GM20000 (cell line): ENCODE data around the gene SET.

Source experiments
- DNase-seq: peaks from one replicate; pipeline ENCODE4 v3.0.0; 2012; ENCODE audit warnings: low spot score
- TF ChIP-seq, protein P1 (sequence below): IDR thresholded peaks from 2 replicates; pipeline ENCODE4 v1.5.1; 2012; ENCODE audit warnings: mild to moderate bottlenecking, control low read depth; ENCODE audit errors: extremely low read depth, missing control alignments

The SET gene

DNA sequence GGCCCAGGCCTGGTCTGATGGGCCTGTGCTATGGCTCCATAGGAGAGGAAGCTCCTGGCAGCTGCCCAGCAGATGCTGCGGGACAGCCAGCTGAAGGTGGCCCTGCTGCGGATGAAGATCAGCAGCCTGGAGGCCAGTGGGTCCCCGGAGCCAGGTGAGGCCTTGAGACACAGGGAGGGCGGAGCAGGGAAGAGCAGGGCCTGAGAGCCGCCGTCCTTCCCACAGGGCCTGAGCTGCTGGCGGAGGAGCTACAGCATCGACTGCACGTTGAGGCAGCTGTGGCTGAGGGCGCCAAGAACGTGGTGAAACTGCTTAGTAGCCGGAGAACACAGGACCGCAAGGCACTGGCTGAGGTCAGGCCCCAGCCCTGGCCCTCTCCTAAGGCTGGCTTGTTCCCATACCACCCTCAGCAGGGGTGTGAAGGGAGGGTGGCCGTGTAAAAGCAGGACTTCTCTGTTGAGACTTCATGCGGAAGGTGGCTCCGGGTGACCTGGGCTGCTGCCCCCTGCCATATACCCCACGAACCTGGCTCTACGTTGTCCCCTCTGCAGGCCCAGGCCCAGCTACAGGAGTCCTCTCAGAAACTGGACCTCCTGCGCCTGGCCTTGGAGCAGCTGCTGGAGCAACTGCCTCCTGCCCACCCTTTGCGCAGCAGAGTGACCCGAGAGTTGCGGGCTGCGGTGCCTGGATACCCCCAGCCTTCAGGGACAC lies 17.8 kb downstream of the SET start:
- no peak for DNase-seq
- TF ChIP-seq, protein P1, sequence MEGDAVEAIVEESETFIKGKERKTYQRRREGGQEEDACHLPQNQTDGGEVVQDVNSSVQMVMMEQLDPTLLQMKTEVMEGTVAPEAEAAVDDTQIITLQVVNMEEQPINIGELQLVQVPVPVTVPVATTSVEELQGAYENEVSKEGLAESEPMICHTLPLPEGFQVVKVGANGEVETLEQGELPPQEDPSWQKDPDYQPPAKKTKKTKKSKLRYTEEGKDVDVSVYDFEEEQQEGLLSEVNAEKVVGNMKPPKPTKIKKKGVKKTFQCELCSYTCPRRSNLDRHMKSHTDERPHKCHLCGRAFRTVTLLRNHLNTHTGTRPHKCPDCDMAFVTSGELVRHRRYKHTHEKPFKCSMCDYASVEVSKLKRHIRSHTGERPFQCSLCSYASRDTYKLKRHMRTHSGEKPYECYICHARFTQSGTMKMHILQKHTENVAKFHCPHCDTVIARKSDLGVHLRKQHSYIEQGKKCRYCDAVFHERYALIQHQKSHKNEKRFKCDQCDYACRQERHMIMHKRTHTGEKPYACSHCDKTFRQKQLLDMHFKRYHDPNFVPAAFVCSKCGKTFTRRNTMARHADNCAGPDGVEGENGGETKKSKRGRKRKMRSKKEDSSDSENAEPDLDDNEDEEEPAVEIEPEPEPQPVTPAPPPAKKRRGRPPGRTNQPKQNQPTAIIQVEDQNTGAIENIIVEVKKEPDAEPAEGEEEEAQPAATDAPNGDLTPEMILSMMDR = no peak

DNA sequence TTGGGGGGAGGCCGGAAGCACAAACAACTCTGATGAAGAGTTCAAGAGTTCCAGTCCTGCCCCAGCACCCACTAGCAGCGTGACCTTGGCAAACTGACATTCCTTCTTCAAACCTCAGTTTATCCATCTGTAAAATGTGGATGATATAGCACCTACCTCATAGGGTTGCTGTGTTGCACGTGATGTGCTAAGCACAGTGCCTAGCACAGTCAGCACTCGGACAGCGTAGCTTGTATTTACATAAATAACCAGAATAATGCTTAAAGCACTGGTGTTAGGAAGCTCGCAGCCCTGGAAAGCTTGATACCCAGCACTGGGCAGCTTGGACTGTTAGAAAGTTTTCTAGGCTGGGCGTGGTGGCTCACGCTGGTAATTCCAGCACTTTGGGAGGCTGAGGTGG lies 18.4 kb downstream of the SET start:
- DNase-seq = no peak
- TF ChIP-seq, protein P1 = no peak

DNA sequence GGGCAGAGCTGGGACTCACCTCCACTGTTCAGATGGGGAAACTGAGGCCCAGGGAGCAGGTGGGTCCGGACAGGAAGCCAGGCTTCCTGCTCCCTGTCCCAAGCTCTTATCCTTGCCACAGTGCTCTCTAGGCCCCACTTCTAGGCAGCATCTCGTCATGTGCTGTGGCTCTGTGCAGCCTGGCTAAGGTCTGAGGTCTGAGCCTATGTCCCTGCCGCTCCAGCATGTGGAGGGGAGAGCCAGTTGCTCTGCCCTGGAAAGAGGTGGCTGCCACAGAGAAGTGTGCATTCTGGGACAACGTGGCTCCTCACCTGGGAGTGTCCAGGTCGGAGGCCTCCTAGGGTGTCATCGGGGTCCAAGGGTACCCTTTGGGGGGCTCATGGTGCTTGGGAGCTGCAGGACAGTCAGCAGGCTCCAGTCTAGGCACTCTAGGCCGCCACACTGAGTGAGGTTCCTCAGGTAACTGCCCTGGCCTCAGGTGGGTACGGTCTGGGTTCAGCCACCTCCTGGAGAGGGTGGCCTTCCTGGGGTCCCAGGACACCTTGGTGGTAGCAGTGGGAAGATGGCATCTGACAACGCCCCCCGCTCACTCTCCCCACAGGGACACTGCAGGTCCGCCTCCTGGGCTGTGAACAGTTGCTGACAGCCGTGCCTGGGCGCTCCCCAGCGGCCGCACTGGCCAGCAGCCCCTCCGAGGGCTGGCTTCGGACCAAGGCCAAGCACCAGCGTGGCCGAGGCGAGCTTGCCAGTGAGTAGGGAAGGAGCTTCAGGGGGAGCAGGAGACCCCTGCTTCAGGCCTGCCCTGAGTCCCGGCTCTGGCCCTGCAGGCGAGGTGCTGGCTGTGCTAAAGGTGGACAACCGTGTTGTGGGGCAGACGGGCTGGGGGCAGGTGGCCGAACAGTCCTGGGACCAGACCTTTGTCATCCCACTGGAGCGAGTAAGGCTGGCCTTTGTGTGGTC lies 23.7 kb downstream of the SET start:
- TF ChIP-seq, protein P1 = no peak
- DNase-seq = no peak

DNA sequence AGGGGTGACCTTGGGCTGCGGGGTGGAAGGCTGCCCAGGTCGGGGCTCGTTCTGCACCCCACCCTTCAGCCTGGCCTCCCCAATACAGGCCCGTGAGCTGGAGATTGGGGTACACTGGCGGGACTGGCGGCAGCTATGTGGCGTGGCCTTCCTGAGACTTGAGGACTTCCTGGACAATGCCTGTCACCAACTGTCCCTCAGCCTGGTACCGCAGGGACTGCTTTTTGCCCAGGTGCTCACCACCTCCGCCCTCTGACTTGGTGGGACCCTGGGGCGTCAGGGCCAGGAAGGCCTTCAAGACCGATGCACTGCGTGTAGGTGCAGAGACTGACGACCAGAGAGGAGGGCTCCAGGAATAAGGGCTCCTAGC lies 24.4 kb downstream of the SET start:
- DNase-seq = no peak
- TF ChIP-seq, protein P1 = no peak

DNA sequence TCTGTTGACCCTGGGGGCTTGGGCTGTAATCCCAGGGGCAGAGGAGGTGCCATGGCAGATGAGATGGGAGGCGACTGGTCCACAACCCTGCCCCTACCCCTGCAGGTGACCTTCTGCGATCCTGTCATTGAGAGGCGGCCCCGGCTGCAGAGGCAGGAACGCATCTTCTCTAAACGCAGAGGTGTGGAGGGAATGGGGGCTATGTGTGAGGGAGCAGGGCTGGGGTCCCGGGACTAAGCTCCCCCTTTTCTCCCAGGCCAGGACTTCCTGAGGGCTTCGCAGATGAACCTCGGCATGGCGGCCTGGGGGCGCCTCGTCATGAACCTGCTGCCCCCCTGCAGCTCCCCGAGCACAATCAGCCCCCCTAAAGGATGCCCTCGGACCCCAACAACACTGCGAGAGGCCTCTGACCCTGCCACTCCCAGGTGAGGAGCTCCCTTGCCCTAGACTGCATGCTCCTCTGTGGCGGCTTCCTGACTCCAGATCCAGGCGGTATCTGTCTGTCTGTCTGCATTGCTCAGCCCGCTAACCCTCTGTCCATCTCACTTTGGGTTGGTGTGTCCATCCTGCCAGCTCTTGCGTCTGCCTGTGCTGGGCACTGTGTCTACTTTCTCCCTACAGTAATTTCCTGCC lies 25.0 kb downstream of the SET start:
- TF ChIP-seq, protein P1 = no peak
- no peak for DNase-seq

DNA sequence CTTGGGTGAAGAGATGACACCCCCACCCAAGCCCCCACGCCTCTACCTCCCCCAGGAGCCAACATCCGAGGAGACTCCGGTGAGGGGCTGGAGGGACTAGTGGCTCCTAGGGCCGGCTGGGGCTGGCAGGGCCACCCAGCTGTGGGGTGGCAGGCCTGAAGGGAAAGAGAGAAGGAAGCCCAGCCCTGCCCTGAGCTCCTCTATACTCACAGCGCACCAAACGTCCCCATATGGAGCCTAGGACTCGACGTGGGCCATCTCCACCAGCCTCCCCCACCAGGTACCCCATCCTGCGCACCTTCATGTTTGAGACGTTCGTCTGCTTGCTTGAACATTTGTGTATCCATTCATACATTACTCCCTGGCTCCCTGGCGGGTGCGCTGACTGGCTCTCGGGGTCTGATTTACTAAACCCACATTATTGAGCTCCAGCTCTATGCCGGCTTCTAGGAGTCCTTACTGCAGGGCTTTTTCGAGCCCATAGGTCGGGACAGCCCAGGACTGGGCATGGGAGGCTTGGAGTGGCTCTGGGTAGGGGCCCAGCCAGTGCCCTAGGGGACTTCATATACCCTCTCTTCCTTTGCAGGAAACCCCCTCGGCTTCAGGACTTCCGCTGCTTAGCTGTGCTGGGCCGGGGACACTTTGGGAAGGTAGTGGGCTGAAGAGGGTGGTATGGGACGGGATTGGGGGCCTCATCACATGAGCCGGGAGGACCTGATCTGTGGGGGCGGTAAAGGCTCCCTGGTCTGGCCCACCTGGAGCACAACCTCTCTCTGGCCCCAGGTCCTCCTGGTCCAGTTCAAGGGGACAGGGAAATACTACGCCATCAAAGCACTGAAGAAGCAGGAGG lies 25.8 kb downstream of the SET start:
- no peak for DNase-seq
- TF ChIP-seq, protein P1 = no peak

DNA sequence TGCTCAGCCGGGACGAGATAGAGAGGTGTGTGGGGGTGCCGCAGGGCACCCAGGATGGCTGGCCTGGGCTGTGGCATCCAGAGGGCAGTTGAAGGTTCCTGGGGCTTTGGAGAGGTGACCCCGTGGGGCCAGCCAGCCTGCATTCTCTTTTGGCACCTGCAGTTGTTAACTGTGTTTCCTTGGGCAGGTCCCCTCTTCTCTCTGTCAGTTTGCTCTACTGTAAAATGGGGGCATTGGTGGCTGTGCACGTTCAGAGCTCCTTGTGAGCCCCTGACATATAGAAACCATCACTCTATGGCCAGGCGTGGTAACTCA lies 26.4 kb downstream of the SET start:
- TF ChIP-seq, protein P1 = no peak
- no peak for DNase-seq
